ENCODE results near the gene HOXB5. TPM values are rescaled to one million over a fixed set of nuclear protein-coding genes. Genes with fewer than 3 reads are reported as not detected.

The HOXB5 gene
- total RNA-seq, 1 experiment from 2014 or later: 5.9 TPM

GRCh38 chr17:48596735-48597527 lies 3.4 kb upstream of the HOXB5 start:
- Histone ChIP-seq H3K9me3 (ENCODE audit: low read depth, low read length, poor library complexity, severe bottlenecking) (no peaks in the 10 kb centered on the region), H3K4me1 (ENCODE audit: insufficient read depth, low read length, poor library complexity, severe bottlenecking) (peaks cover 43% of the 10 kb centered on the region), H3K4me3 (ENCODE audit: low read depth, low read length, poor library complexity, severe bottlenecking) (peak overlapping the region; percentile 50), H3K27me3 (replicated peaks; ENCODE audit: insufficient read depth, low read depth, low read length, poor library complexity) (no peaks in the 10 kb centered on the region), H3K27ac (ENCODE audit: low read depth, low read length, poor library complexity, severe bottlenecking) (peak overlapping the region; percentile 41), H3K36me3 (ENCODE audit: insufficient read depth, low read length, poor library complexity, severe bottlenecking) (peaks cover 9% of the 10 kb centered on the region)
- intact Hi-C loops (cut with micrococcal nuclease; ENCODE audit: unreplicated experiment): no loop called here
- DNase-seq (ENCODE audit: low spot score): no peak
- BruUV-seq (replicated peaks): no TSS peak
- POLR2A ChIA-PET (ENCODE audit: low non-redundant PET): no interaction called here
- TF ChIP-seq EZH2 (IDR thresholded peaks at IDR 0.05; ENCODE audit: borderline replicate concordance, low read depth, low read length, poor library complexity, severe bottlenecking): no peak
- TF ChIP-seq CTCF (conservative IDR thresholded peaks at IDR 0.05; ENCODE audit: low read depth, low read length): no peak
- CTCF ChIA-PET: interaction anchor here (0.7 kb wide), 1 partner anchor 245 kb away, joined by 3 read pairs; no protein-coding TSS in a partner anchor

- BruUV-seq (replicated peaks): no TSS peak
- CTCF ChIA-PET: interaction anchor here (0.7 kb wide), 1 partner anchor 245 kb away, joined by 3 read pairs; no protein-coding TSS in a partner anchor
- TF ChIP-seq EZH2 (IDR thresholded peaks at IDR 0.05; ENCODE audit: borderline replicate concordance, low read depth, low read length, poor library complexity, severe bottlenecking) (no peak), CTCF (conservative IDR thresholded peaks at IDR 0.05; ENCODE audit: low read depth, low read length) (no peak)
- peaks cover 36% of the 10 kb centered on the region for H3K4me1 ChIP-seq (ENCODE audit: insufficient read depth, low read length, poor library complexity, severe bottlenecking)
- H3K4me3 ChIP-seq (ENCODE audit: low read depth, low read length, poor library complexity, severe bottlenecking): no peak overlapping the region
- H3K9me3 ChIP-seq (ENCODE audit: low read depth, low read length, poor library complexity, severe bottlenecking): no peaks in the 10 kb centered on the region
- H3K27ac ChIP-seq (ENCODE audit: low read depth, low read length, poor library complexity, severe bottlenecking): no peak overlapping the region
- DNase-seq (ENCODE audit: low spot score): no peak
- POLR2A ChIA-PET (ENCODE audit: low non-redundant PET): interaction anchor here (0.7 kb wide), 1 partner anchor 338 kb away, joined by 14 read pairs; no protein-coding TSS in a partner anchor
- peaks cover 10% of the 10 kb centered on the region for H3K36me3 ChIP-seq (ENCODE audit: insufficient read depth, low read length, poor library complexity, severe bottlenecking)
- intact Hi-C loops (cut with micrococcal nuclease; ENCODE audit: unreplicated experiment): no loop called here
- H3K27me3 ChIP-seq (replicated peaks; ENCODE audit: insufficient read depth, low read depth, low read length, poor library complexity): no peaks in the 10 kb centered on the region
These were observed 2.6 kb upstream of the HOXB5 start for GRCh38 chr17:48596000-48596734.

DNA sequence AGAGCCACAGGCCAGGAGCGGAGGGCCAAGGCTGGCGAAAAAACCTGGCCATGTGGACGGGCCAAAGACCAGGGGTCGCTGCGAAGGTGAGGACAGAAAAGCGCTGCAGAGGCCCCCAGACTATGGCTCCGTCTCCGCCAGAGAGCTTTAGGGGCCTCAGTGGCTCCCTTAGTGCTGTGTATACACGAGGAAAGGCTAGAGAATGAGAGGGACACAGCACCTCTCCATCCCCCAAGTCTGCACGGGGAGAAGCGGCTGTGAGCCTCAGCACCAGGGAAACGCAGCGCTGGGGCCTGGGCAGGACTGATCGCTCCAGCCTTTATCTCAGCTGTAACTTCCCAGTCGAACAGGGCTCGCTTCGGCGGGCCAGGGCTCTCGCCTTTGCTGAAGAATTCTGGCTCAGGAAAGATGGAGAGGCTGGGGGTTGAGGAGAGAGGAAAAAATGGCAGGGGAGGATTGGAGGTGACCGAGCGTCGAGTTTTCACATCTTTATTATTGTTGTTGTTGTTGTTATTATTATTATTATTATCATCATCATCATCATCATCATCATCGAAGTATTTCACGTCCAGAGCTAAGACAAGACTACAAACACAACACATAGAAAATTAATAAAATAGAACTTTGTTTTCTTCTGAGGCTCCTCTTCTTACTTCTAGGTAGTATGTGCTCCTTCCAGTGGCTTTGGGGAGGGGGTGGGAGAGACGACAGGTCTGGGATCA lies 1.9 kb upstream of the HOXB5 start:
- Histone ChIP-seq H3K27me3 (replicated peaks; ENCODE audit: insufficient read depth, low read depth, low read length, poor library complexity) (no peaks in the 10 kb centered on the region), H3K4me1 (ENCODE audit: insufficient read depth, low read length, poor library complexity, severe bottlenecking) (peaks cover 36% of the 10 kb centered on the region), H3K4me3 (ENCODE audit: low read depth, low read length, poor library complexity, severe bottlenecking) (no peak overlapping the region), H3K36me3 (ENCODE audit: insufficient read depth, low read length, poor library complexity, severe bottlenecking) (peaks cover 12% of the 10 kb centered on the region), H3K9me3 (ENCODE audit: low read depth, low read length, poor library complexity, severe bottlenecking) (no peaks in the 10 kb centered on the region), H3K27ac (ENCODE audit: low read depth, low read length, poor library complexity, severe bottlenecking) (no peak overlapping the region)
- POLR2A ChIA-PET (ENCODE audit: low non-redundant PET): interaction anchor here (0.7 kb wide), 1 partner anchor 337 kb away, joined by 14 read pairs; no protein-coding TSS in a partner anchor
- CTCF ChIA-PET: interaction anchor here (0.6 kb wide), 1 partner anchor 227 kb away, joined by 13 read pairs; no protein-coding TSS in a partner anchor
- no peak for TF ChIP-seq EZH2 (IDR thresholded peaks at IDR 0.05; ENCODE audit: borderline replicate concordance, low read depth, low read length, poor library complexity, severe bottlenecking)
- TF ChIP-seq CTCF (conservative IDR thresholded peaks at IDR 0.05; ENCODE audit: low read depth, low read length): no peak
- intact Hi-C loops (cut with micrococcal nuclease; ENCODE audit: unreplicated experiment): no loop called here
- BruUV-seq (replicated peaks): no TSS peak
- DNase-seq (ENCODE audit: low spot score): no peak
